ENCODE measurements around the gene SEZ6L. TPM values are rescaled to one million over a fixed set of nuclear protein-coding genes. Genes with fewer than 3 reads are reported as not detected.

SEZ6L gene
- total RNA-seq, 4 donors from 2014 or later = 0.27 to 0.57 TPM; not detected in 2

DNA sequence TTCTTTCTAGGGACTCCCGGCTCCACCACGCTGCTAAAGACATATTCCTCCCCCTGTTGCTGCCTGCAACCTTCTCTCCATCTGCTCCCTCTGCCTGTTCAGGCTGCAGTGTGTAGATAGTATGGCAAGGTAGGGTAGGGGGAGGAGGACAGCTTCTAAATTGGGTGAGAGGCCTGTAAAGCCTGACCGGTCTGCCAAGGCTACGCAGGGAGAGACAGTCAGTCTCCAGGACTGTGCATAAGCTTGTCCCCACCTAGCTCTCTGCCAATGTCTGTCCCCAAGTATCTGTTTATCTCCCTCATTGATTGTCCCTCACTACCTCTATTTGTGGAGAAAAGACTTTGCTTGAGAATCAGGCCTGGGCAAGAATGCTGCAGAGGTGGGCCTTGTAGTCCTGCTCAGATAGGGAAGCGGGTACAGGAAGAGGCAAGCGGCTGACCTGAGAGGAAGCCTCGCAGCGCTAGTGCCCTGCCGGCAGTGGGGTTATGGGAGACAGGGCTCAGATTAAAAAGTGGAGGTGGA, 871 bp upstream of the SEZ6L start:
- TF ChIP-seq, protein P1, sequence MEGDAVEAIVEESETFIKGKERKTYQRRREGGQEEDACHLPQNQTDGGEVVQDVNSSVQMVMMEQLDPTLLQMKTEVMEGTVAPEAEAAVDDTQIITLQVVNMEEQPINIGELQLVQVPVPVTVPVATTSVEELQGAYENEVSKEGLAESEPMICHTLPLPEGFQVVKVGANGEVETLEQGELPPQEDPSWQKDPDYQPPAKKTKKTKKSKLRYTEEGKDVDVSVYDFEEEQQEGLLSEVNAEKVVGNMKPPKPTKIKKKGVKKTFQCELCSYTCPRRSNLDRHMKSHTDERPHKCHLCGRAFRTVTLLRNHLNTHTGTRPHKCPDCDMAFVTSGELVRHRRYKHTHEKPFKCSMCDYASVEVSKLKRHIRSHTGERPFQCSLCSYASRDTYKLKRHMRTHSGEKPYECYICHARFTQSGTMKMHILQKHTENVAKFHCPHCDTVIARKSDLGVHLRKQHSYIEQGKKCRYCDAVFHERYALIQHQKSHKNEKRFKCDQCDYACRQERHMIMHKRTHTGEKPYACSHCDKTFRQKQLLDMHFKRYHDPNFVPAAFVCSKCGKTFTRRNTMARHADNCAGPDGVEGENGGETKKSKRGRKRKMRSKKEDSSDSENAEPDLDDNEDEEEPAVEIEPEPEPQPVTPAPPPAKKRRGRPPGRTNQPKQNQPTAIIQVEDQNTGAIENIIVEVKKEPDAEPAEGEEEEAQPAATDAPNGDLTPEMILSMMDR (IDR thresholded peaks at IDR 0.05) = no peak
- no peak for TF ChIP-seq POLR2A (IDR thresholded peaks at IDR 0.05)
- H3K9me3 ChIP-seq = no peaks in the 10 kb centered on the region
- no peak for DNase-seq
- H3K36me3 ChIP-seq = no peaks in the 10 kb centered on the region
- no peak overlapping the region for H3K27ac ChIP-seq
- peaks cover 0 to 18% of the 10 kb centered on the region in 2 donors for H3K27me3 ChIP-seq
- no peak overlapping the region for H3K4me3 ChIP-seq
- peaks cover 0 to 20% (median 3%) of the 10 kb centered on the region in 4 donors for H3K4me1 ChIP-seq

DNA sequence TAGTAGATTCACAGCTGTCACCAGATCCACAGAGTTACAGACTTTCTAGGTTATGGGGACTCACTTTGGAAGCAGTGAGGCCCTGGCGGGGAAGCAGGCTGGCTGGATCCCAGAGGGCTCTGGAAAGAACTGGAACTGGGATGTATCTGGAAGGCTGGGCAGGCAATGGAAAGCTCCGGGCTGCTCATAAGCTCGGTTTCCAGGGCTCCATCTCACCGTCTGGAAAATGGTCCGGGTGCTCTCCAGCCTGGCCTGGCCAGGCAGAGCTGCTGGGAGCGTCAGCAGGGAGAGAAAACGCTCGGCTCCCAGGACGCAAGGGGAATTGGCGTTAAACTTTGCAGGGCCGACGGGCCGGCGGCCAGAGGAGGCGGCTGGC, 335 bp upstream of the SEZ6L start:
- no peak overlapping the region for H3K27ac ChIP-seq
- no peaks in the 10 kb centered on the region for H3K9me3 ChIP-seq
- no peak for TF ChIP-seq POLR2A (IDR thresholded peaks at IDR 0.05)
- TF ChIP-seq, protein P1 (IDR thresholded peaks at IDR 0.05) = no peak
- H3K4me3 ChIP-seq = peak overlapping the region in 3 of 4 donors; percentile 30 to 50 (median 37)
- H3K36me3 ChIP-seq = no peaks in the 10 kb centered on the region
- peaks cover 0 to 20% (median 3%) of the 10 kb centered on the region in 4 donors for H3K4me1 ChIP-seq
- no peak for DNase-seq
- H3K27me3 ChIP-seq = peaks cover 0 to 18% of the 10 kb centered on the region in 2 donors

DNA sequence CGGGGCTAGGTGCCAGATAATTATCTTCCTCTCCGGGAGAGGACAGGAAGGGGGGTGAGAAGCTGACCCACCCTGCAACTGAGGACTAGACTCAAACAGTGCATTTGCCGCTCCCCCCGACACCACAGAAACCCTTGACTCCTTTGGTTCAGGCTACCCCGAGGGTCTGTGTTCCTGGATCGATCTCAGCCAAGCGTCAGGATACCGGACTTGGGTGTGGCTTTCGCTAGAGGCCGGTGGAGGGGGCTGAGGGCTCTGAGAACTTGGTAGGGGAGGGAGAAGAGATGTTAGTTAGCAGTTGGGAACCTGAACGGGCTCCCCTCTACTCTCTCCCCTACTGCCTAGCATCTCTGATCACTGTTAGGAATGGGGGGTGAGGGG, 840 bp downstream of the SEZ6L start:
- Histone ChIP-seq H3K27me3 (peaks cover 0 to 18% of the 10 kb centered on the region in 2 donors), H3K4me1 (peaks cover 0 to 20% (median 3%) of the 10 kb centered on the region in 4 donors), H3K9me3 (no peaks in the 10 kb centered on the region), H3K4me3 (peak overlapping the region in 1 of 4 donors; percentile 50), H3K36me3 (no peaks in the 10 kb centered on the region), H3K27ac (no peak overlapping the region)
- no peak for TF ChIP-seq POLR2A (IDR thresholded peaks at IDR 0.05)
- TF ChIP-seq, protein P1 (IDR thresholded peaks at IDR 0.05) = no peak
- DNase-seq = no peak

DNA sequence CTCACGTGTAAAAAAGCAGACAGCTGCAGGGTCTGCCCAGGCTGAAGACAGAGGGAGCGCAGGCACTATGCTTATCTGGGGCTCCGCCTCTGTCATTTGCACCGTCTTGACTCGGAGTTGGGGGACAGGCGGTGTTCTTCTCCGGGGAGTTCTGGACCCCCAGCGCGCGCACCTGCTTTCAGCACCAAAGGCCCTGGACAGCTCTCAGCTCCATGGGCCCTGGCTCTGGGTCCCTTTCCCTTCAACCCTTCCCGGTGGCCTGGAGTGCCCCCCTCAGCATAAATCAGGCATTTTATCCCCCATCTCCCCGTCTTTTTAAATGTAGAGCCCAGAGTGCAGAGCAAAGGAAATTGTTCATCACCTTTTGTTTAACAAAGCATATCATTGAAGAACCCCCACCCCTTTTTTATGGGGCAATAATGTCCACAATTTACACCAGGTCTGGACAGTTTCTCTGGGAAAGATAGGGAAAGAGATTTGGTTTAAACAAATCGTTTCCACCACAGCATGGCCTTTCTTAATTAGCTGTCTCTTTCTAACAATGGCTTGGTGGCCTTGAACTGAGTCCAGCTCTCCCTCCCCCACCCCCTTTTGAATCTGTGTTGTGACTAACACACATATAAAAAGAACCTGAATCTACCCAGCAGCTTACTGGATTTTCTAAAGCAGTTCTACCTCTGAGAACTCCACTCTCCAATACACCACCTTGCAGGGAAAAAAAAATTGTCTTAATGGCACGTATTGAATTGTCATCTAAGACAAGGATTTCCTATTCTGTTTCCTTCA, 1.7 kb downstream of the SEZ6L start:
- no peak for DNase-seq
- H3K27ac ChIP-seq = no peak overlapping the region
- H3K36me3 ChIP-seq = no peaks in the 10 kb centered on the region
- peaks cover 0 to 18% of the 10 kb centered on the region in 2 donors for H3K27me3 ChIP-seq
- peaks cover 0 to 20% (median 3%) of the 10 kb centered on the region in 4 donors for H3K4me1 ChIP-seq
- no peaks in the 10 kb centered on the region for H3K9me3 ChIP-seq
- no peak overlapping the region for H3K4me3 ChIP-seq
- TF ChIP-seq, protein P1 (IDR thresholded peaks at IDR 0.05) = no peak
- TF ChIP-seq POLR2A (IDR thresholded peaks at IDR 0.05) = no peak

DNA sequence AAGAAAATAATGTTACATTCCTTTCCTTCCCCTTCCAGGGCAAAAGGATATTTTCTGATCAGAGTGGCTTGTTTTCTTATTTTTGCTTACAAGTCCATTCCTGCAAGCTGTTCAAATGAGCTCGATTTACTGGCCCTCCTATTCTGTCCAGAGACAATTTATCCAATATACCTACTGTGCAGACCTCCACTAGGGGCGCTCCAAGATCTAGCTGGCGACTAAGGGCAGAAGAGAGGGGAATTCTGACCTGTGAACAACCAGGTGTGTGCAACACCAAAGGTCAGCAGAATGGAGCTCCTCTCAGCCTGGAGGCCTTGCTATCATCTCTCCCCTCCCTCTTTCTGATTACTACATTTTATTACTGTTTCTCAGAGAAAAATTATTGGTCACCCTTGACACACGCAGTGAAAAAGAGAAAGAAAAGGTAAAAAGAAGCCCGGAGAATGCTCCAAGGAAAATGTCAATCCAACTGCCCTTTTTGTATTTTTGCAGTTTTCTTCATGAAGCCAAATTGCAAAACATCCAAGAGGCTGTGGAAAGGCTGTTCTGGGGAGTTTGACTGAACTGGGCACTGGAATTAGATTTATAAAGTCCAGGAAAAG, 3.2 kb downstream of the SEZ6L start:
- Histone ChIP-seq H3K27ac (no peak overlapping the region), H3K9me3 (no peaks in the 10 kb centered on the region), H3K4me1 (peaks cover 0 to 20% (median 3%) of the 10 kb centered on the region in 4 donors), H3K36me3 (no peaks in the 10 kb centered on the region), H3K27me3 (peaks cover 0 to 18% of the 10 kb centered on the region in 2 donors), H3K4me3 (no peak overlapping the region)
- peak in 1 of 3 donors; percentile 52 for DNase-seq
- TF ChIP-seq, protein P1 (IDR thresholded peaks at IDR 0.05) = peak in 4 of 6 experiments; percentile 38 to 47 (median 44)
- TF ChIP-seq POLR2A (IDR thresholded peaks at IDR 0.05) = no peak
